ENCODE measurements around the gene WASHC4.

The WASHC4 gene

GRCh38 chr12:105077435-105077834, 30.1 kb upstream of the WASHC4 start:
- Histone ChIP-seq H3K9ac (ENCODE audit: low read depth, low read length) (no peak overlapping the region), H3K4me1 (ENCODE audit: control insufficient read depth, insufficient read depth, low read length) (no peaks in the 10 kb centered on the region), H3K4me3 (ENCODE audit: low read length) (no peak overlapping the region), H3K4me2 (ENCODE audit: low read length) (no peak overlapping the region), H3K36me3 (ENCODE audit: insufficient read depth, low read length) (peaks cover 11% of the 10 kb centered on the region), H3K9me3 (replicated peaks; ENCODE audit: low read length) (no peaks in the 10 kb centered on the region), H3K27me3 (ENCODE audit: control insufficient read depth, insufficient read depth, low read length) (no peaks in the 10 kb centered on the region)

GRCh38 chr12:105078712-105079570, 28.6 kb upstream of the WASHC4 start:
- no peaks in the 10 kb centered on the region for H3K36me3 ChIP-seq (ENCODE audit: insufficient read depth, low read length)

GRCh38 chr12:105083031-105083430, 24.5 kb upstream of the WASHC4 start:
- H3K36me3 ChIP-seq (ENCODE audit: insufficient read depth, low read length) = no peaks in the 10 kb centered on the region
- H3K4me2 ChIP-seq (ENCODE audit: low read length) = peak overlapping the region; percentile 93
- no peaks in the 10 kb centered on the region for H3K9me3 ChIP-seq (replicated peaks; ENCODE audit: low read length)
- H3K27me3 ChIP-seq (ENCODE audit: control insufficient read depth, insufficient read depth, low read length) = no peaks in the 10 kb centered on the region
- H3K4me3 ChIP-seq (ENCODE audit: low read length) = peak overlapping the region; percentile 84
- peak overlapping the region; percentile 82 for H3K9ac ChIP-seq (ENCODE audit: low read depth, low read length)
- peaks cover 8% of the 10 kb centered on the region for H3K4me1 ChIP-seq (ENCODE audit: control insufficient read depth, insufficient read depth, low read length)

More at GRCh38 chr12:105078712-105079570, 28.6 kb upstream of the WASHC4 start:
- no peak overlapping the region for H3K4me2 ChIP-seq (ENCODE audit: low read length)
- H3K9me3 ChIP-seq (replicated peaks; ENCODE audit: low read length) = no peaks in the 10 kb centered on the region
- no peaks in the 10 kb centered on the region for H3K27me3 ChIP-seq (ENCODE audit: control insufficient read depth, insufficient read depth, low read length)
- H3K4me3 ChIP-seq (ENCODE audit: low read length) = no peak overlapping the region
- peaks cover 8% of the 10 kb centered on the region for H3K4me1 ChIP-seq (ENCODE audit: control insufficient read depth, insufficient read depth, low read length)
- no peak overlapping the region for H3K9ac ChIP-seq (ENCODE audit: low read depth, low read length)

- H3K9me3 ChIP-seq (replicated peaks; ENCODE audit: low read length) = no peaks in the 10 kb centered on the region
- peaks cover 8% of the 10 kb centered on the region for H3K4me1 ChIP-seq (ENCODE audit: control insufficient read depth, insufficient read depth, low read length)
- peak overlapping the region; percentile 93 for H3K4me2 ChIP-seq (ENCODE audit: low read length)
- peak overlapping the region; percentile 84 for H3K4me3 ChIP-seq (ENCODE audit: low read length)
- no peaks in the 10 kb centered on the region for H3K36me3 ChIP-seq (ENCODE audit: insufficient read depth, low read length)
- H3K27me3 ChIP-seq (ENCODE audit: control insufficient read depth, insufficient read depth, low read length) = no peaks in the 10 kb centered on the region
- H3K9ac ChIP-seq (ENCODE audit: low read depth, low read length) = peak overlapping the region; percentile 82
Measured at GRCh38 chr12:105083551-105084105, 23.9 kb upstream of the WASHC4 start.

GRCh38 chr12:105084251-105085250, 23.0 kb upstream of the WASHC4 start, which contains the start of gene ALDH1L2:
ALDH1L2 (minus strand) TSS chr12:105084458; CDS start chr12:105084436, 22 bp downstream.
- Histone ChIP-seq H3K9ac (ENCODE audit: low read depth, low read length) (peak within 1 kb of the TSS; percentile 82), H3K36me3 (ENCODE audit: insufficient read depth, low read length) (no peaks in the 10 kb centered on the region), H3K4me3 (ENCODE audit: low read length) (peak within 1 kb of the TSS; percentile 84), H3K4me1 (ENCODE audit: control insufficient read depth, insufficient read depth, low read length) (peaks cover 8% of the 10 kb centered on the region), H3K27me3 (ENCODE audit: control insufficient read depth, insufficient read depth, low read length) (peaks cover under 1% of the 10 kb centered on the region), H3K4me2 (ENCODE audit: low read length) (peak within 1 kb of the TSS; percentile 93), H3K9me3 (replicated peaks; ENCODE audit: low read length) (no peaks in the 10 kb centered on the region)

GRCh38 chr12:105085501-105085900, 22.0 kb upstream of the WASHC4 start:
- no peak overlapping the region for H3K4me3 ChIP-seq (ENCODE audit: low read length)
- no peaks in the 10 kb centered on the region for H3K9me3 ChIP-seq (replicated peaks; ENCODE audit: low read length)
- peaks cover 8% of the 10 kb centered on the region for H3K4me1 ChIP-seq (ENCODE audit: control insufficient read depth, insufficient read depth, low read length)
- H3K9ac ChIP-seq (ENCODE audit: low read depth, low read length) = no peak overlapping the region
- H3K27me3 ChIP-seq (ENCODE audit: control insufficient read depth, insufficient read depth, low read length) = peaks cover 4% of the 10 kb centered on the region
- H3K36me3 ChIP-seq (ENCODE audit: insufficient read depth, low read length) = no peaks in the 10 kb centered on the region
- no peak overlapping the region for H3K4me2 ChIP-seq (ENCODE audit: low read length)

GRCh38 chr12:105089817-105090216, 17.7 kb upstream of the WASHC4 start:
- Histone ChIP-seq H3K9me3 (replicated peaks; ENCODE audit: low read length) (no peaks in the 10 kb centered on the region), H3K4me2 (ENCODE audit: low read length) (no peak overlapping the region), H3K36me3 (ENCODE audit: insufficient read depth, low read length) (no peaks in the 10 kb centered on the region), H3K4me1 (ENCODE audit: control insufficient read depth, insufficient read depth, low read length) (no peaks in the 10 kb centered on the region), H3K27me3 (ENCODE audit: control insufficient read depth, insufficient read depth, low read length) (peaks cover 20% of the 10 kb centered on the region), H3K4me3 (ENCODE audit: low read length) (no peak overlapping the region), H3K9ac (ENCODE audit: low read depth, low read length) (no peak overlapping the region)

- no peak overlapping the region for H3K4me3 ChIP-seq (ENCODE audit: low read length)
- peaks cover 20% of the 10 kb centered on the region for H3K27me3 ChIP-seq (ENCODE audit: control insufficient read depth, insufficient read depth, low read length)
- no peaks in the 10 kb centered on the region for H3K4me1 ChIP-seq (ENCODE audit: control insufficient read depth, insufficient read depth, low read length)
- H3K4me2 ChIP-seq (ENCODE audit: low read length) = no peak overlapping the region
- H3K9me3 ChIP-seq (replicated peaks; ENCODE audit: low read length) = no peaks in the 10 kb centered on the region
- no peaks in the 10 kb centered on the region for H3K36me3 ChIP-seq (ENCODE audit: insufficient read depth, low read length)
- H3K9ac ChIP-seq (ENCODE audit: low read depth, low read length) = no peak overlapping the region
Measured at GRCh38 chr12:105090361-105090760, 17.2 kb upstream of the WASHC4 start.

- Histone ChIP-seq H3K4me2 (ENCODE audit: low read length) (no peak overlapping the region), H3K9me3 (replicated peaks; ENCODE audit: low read length) (no peaks in the 10 kb centered on the region), H3K4me1 (ENCODE audit: control insufficient read depth, insufficient read depth, low read length) (no peaks in the 10 kb centered on the region), H3K4me3 (ENCODE audit: low read length) (no peak overlapping the region), H3K27me3 (ENCODE audit: control insufficient read depth, insufficient read depth, low read length) (peaks cover 20% of the 10 kb centered on the region), H3K9ac (ENCODE audit: low read depth, low read length) (no peak overlapping the region), H3K36me3 (ENCODE audit: insufficient read depth, low read length) (no peaks in the 10 kb centered on the region)
Measured at GRCh38 chr12:105091476-105092206, 15.9 kb upstream of the WASHC4 start.

- no peak overlapping the region for H3K4me3 ChIP-seq (ENCODE audit: low read length)
- H3K9ac ChIP-seq (ENCODE audit: low read depth, low read length) = no peak overlapping the region
- peaks cover 20% of the 10 kb centered on the region for H3K27me3 ChIP-seq (ENCODE audit: control insufficient read depth, insufficient read depth, low read length)
- H3K36me3 ChIP-seq (ENCODE audit: insufficient read depth, low read length) = no peaks in the 10 kb centered on the region
- no peak overlapping the region for H3K4me2 ChIP-seq (ENCODE audit: low read length)
- no peaks in the 10 kb centered on the region for H3K9me3 ChIP-seq (replicated peaks; ENCODE audit: low read length)
- no peaks in the 10 kb centered on the region for H3K4me1 ChIP-seq (ENCODE audit: control insufficient read depth, insufficient read depth, low read length)
Measured at GRCh38 chr12:105092336-105092735, 15.2 kb upstream of the WASHC4 start.
